Endothelial cell of umbilical vein (primary cell): ENCODE results near the gene SPATS2L.

Experiments
- CTCF ChIP-seq, 2 donors: IDR thresholded peaks; 1 replicate in 1 of 2; 2 replicates in 1 of 2; pipeline ENCODE4 v1.5.1; 2011; ENCODE audit warnings: low read length in 2 of 2, mild to moderate bottlenecking in 2 of 2, moderate library complexity in 2 of 2, control low read depth in 1 of 2, inconsistent platforms in 1 of 2, low read depth in 1 of 2; ENCODE audit not compliant: insufficient read depth in 1 of 2; ENCODE audit errors: extremely low read depth in 1 of 2
- EZH2 ChIP-seq: IDR thresholded peaks from 2 replicates; pipeline ENCODE4 v1.6.1; 2012; ENCODE audit warnings: borderline replicate concordance, low read depth, mild to moderate bottlenecking, moderate library complexity, low read length, inconsistent platforms; ENCODE audit not compliant: severe bottlenecking
- MAX ChIP-seq: IDR thresholded peaks from 2 replicates; pipeline ENCODE4 v1.6.1; 2011; ENCODE audit not compliant: insufficient read depth, insufficient read length
- POLR2A ChIP-seq: IDR thresholded peaks from 2 replicates; pipeline ENCODE4 v1.6.1; 2012; ENCODE audit warnings: low read depth, mild to moderate bottlenecking, control low read depth, low read length

DNA sequence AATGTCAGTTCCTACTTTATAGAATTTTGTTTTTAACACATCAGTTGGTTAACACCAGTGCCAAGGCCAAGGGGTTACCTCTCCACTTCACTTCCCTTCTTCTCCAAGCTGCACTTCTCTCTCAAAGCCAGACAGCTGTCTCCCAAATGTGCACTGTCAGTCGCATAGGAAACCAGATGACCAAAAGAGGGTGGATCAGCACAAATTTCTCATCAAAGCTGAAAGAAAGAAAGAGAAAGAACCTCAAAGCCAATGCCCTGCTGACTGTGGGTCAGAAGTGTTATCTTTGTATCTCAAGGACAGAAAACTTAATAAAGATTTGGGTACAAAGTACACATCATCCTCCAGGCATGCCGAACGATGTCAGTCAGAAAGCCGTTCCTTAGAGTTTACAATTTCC is 32.2 kb downstream of the SPATS2L start:
- no peak for TF ChIP-seq CTCF (IDR thresholded peaks at IDR 0.05; ENCODE audit: extremely low read depth in 1 of 2, insufficient read depth in 1 of 2, low read depth in 1 of 2, low read length in 2 of 2)
- no peak for TF ChIP-seq MAX
- no peak for TF ChIP-seq EZH2
- no peak for TF ChIP-seq POLR2A
